ENCODE results near the gene ULK4.

The ULK4 gene

DNA sequence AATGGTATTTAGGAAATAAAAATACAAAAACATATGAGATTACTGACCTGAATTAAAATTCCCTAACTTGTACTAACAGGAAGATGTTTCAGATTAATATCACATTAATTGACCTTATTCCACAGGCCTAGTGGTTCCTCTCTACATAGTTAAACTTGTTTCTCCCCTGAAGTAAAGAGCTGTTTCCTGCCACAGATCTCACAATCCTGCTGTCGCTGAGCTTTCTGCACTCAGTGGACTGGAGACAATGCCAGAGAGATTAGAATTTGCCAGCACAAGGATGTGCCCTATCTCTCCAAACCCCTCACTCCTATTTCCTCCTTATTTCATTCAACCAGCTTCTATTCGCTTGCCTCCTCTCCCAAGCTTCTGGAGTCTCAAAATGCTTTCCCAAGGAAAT lies 632.0 kb downstream of the ULK4 start:
- DNase-seq (ENCODE audit: low read depth), result no peak
- TF ChIP-seq, protein P1, sequence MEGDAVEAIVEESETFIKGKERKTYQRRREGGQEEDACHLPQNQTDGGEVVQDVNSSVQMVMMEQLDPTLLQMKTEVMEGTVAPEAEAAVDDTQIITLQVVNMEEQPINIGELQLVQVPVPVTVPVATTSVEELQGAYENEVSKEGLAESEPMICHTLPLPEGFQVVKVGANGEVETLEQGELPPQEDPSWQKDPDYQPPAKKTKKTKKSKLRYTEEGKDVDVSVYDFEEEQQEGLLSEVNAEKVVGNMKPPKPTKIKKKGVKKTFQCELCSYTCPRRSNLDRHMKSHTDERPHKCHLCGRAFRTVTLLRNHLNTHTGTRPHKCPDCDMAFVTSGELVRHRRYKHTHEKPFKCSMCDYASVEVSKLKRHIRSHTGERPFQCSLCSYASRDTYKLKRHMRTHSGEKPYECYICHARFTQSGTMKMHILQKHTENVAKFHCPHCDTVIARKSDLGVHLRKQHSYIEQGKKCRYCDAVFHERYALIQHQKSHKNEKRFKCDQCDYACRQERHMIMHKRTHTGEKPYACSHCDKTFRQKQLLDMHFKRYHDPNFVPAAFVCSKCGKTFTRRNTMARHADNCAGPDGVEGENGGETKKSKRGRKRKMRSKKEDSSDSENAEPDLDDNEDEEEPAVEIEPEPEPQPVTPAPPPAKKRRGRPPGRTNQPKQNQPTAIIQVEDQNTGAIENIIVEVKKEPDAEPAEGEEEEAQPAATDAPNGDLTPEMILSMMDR (IDR thresholded peaks at IDR 0.05; ENCODE audit: control insufficient read depth, insufficient read depth, low read depth, low read length, missing control alignments), result no peak
- no peak overlapping the region for H3K4me3 ChIP-seq (ENCODE audit: control insufficient read depth, low read depth, low read length)

DNA sequence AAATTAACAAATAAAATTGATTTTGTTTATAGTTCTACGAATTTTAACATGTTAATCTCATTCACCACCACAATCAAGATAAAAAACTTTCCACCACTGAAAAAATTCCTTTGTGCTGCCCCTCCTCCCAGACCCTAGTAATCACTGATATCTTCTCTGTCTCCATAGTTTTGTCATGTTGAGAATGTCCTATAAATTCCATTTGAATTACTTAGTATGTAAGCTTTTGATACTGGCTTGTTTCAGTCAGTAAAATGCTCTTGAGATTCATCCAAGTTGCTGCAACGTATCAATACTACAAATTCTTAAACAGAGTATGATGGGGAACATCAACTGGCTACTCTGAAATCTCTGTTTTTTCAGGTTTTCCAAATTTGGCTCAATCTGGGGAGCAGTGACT lies 633.0 kb downstream of the ULK4 start:
- no peak overlapping the region for H3K4me3 ChIP-seq (ENCODE audit: control insufficient read depth, low read depth, low read length)
- TF ChIP-seq, protein P1 (IDR thresholded peaks at IDR 0.05; ENCODE audit: control insufficient read depth, insufficient read depth, low read depth, low read length, missing control alignments), result no peak
- DNase-seq (ENCODE audit: low read depth), result no peak

DNA sequence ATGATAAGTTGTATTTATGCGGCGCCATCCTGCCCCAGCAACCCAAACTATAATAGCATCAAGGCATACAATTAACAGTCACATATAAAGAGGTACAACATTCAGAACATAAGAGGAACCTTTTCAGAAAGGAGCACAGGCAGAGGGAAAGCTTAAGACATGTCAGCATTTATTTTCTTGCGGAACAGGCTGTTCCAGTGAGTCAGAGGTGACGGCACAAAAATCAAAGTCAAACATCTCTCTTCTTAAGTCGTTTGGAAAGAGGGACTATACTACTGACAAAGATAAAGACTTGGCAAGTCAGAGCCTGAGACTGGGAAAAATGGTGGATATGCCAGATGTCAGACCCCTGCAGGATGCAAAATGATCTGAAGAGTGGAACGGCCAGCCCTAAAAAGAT lies 634.2 kb downstream of the ULK4 start:
- TF ChIP-seq, protein P1 (IDR thresholded peaks at IDR 0.05; ENCODE audit: control insufficient read depth, insufficient read depth, low read depth, low read length, missing control alignments), result no peak
- no peak overlapping the region for H3K4me3 ChIP-seq (ENCODE audit: control insufficient read depth, low read depth, low read length)
- no peak for DNase-seq (ENCODE audit: low read depth)

DNA sequence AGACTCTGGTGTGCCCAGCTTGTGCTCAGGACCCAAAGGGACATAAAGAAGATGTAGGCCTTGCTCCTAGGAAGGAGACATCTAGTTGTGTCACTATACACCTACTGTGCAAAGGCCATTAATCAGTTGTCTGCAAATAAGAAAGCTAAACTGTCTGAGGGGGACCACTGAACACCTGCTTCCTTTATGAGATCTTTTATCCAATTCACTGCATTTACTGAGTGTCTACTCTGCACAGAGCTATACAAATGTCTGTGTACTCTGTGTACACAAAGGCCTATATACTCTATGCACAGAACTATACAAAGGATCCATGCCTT lies 637.8 kb downstream of the ULK4 start:
- TF ChIP-seq, protein P1 (IDR thresholded peaks at IDR 0.05; ENCODE audit: control insufficient read depth, insufficient read depth, low read depth, low read length, missing control alignments), result no peak
- no peak for DNase-seq (ENCODE audit: low read depth)
- no peak overlapping the region for H3K4me3 ChIP-seq (ENCODE audit: control insufficient read depth, low read depth, low read length)

DNA sequence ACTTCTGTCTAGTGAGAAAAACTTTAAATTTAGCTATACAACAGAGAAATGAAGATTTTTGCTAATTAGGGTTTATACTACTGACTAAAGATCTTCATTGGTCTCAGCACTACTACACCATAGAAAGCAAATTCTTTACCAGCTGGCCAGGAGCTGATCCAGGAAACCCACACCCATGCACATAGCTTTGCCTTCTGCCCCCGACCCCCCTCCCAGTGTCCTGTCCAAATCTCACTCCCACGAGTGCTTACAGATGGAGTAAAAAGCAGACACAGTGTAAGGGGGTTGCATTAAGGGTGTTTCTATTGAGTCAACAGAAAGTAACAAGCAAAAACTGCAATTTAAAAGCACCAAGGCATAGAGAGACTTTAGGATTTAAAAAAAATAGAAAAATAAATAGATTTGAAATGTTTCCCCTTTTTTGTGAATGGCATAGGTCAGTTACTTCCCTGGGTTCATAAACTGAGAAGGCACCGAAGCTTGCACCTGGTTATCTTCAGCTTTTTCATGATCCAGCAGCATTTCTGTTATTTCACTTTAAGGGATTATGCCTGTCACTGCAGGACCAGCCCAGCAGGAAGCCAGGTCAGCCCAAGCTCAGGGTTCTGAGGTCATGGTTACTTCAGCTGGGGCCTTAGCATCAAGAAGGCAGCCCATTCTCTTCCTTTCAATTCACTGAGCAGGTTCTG lies 638.3 kb downstream of the ULK4 start:
- TF ChIP-seq, protein P1 (IDR thresholded peaks at IDR 0.05; ENCODE audit: control insufficient read depth, insufficient read depth, low read depth, low read length, missing control alignments), result no peak
- DNase-seq (ENCODE audit: low read depth), result no peak
- no peak overlapping the region for H3K4me3 ChIP-seq (ENCODE audit: control insufficient read depth, low read depth, low read length)

DNA sequence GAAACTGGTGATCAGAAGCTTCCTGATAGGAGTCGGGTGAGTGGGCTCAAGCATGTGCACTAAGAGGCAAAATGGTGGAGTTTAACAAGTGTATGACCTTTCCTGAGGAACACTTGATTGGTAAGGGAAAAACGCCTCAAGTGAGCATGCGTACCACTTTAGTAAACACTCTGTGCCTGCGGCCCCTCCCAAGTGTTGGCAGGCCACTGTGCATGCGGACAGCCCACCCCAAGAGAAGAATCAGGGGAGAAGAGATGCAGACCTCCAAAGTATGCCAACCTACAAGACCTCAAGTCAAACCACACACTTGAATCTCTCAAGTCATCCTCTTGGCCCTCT lies 640.3 kb downstream of the ULK4 start:
- TF ChIP-seq, protein P1 (IDR thresholded peaks at IDR 0.05; ENCODE audit: control insufficient read depth, insufficient read depth, low read depth, low read length, missing control alignments), result no peak
- DNase-seq (ENCODE audit: low read depth), result no peak
- H3K4me3 ChIP-seq (ENCODE audit: control insufficient read depth, low read depth, low read length), result no peak overlapping the region
